MCF 10A (cell line): Measurements from ENCODE around the gene ZAP70. TPM values are rescaled to one million over a fixed set of nuclear protein-coding genes. Genes with fewer than 3 reads are reported as not detected.

ENCODE experiments used
- BruUV-seq: library from RNA; stranded (reverse); fragments of 400-500 nt; replicated peaks from 2 replicates; lab custom pipeline; 2021; lab: Mats Ljungman, UMichigan
- CTCF ChIA-PET: fragments of 300-600 bp; sonication (Branson Sonifier 250); formaldehyde crosslinking; extraction: SDS; loops from one replicate; lab custom pipeline; 2021; ENCODE audit warnings: antibody characterized with exemption, inconsistent platforms; lab: Yijun Ruan, JAX
- POLR2A ChIA-PET: fragments of 300-600, 350-650 bp; sonication (Branson Sonifier 250); formaldehyde crosslinking; extraction: SDS; loops from one replicate; lab custom pipeline; 2020; ENCODE audit warnings: antibody characterized with exemption, inconsistent platforms; lab: Yijun Ruan, JAX
- DNase-seq: peaks from one replicate; pipeline ENCODE4 v3.0.0-alpha.2; 2018; ENCODE audit not compliant: unreplicated experiment
- H3K27ac Mint-ChIP-seq: one replicate; pipeline ENCODE4 v1.8.0; 2022; ENCODE audit warnings: mild to moderate bottlenecking, low read depth, mixed read lengths; ENCODE audit not compliant: unreplicated experiment
- H3K27me3 Mint-ChIP-seq: one replicate; pipeline ENCODE4 v1.8.0; 2022; ENCODE audit warnings: mixed read lengths; ENCODE audit not compliant: insufficient read depth, unreplicated experiment
- H3K36me3 Mint-ChIP-seq: one replicate; pipeline ENCODE4 v1.8.0; 2022; ENCODE audit warnings: mild to moderate bottlenecking, moderate library complexity, mixed read lengths; ENCODE audit not compliant: insufficient read depth, unreplicated experiment
- H3K4me1 Mint-ChIP-seq: one replicate; pipeline ENCODE4 v1.8.0; 2022; ENCODE audit warnings: mixed read lengths; ENCODE audit not compliant: insufficient read depth, unreplicated experiment
- H3K4me3 Mint-ChIP-seq: one replicate; pipeline ENCODE4 v1.8.0; 2022; ENCODE audit warnings: mild to moderate bottlenecking, moderate library complexity, mixed read lengths; ENCODE audit not compliant: unreplicated experiment
- H3K9me3 Mint-ChIP-seq: one replicate; pipeline ENCODE4 v1.8.0; 2022; ENCODE audit warnings: mixed read lengths; ENCODE audit not compliant: unreplicated experiment
- CTCF ChIP-seq: fragments of 200-600 bp; IDR thresholded peaks from one replicate; pipeline ENCODE4 v1.8.0; 2022; ENCODE audit warnings: antibody characterized with exemption, mild to moderate bottlenecking; ENCODE audit not compliant: unreplicated experiment
- intact Hi-C: fragments of 100-400 bp; cut with micrococcal nuclease; formaldehyde crosslinking; loops from 2 replicates; pipeline ENCODE4 v1.14.1; 2022
- total RNA-seq: library from RNA; stranded (reverse); gene quantifications from 2 replicates; pipeline ENCODE4 v1.2.3, GENCODE V29; 2022

Gene ZAP70
- total RNA-seq, 1 experiment from 2014 or later, result not detected

GRCh38 chr2:97740590-97741182, 27.3 kb downstream of the ZAP70 start:
- BruUV-seq, result no TSS peak
- intact Hi-C loops, result no loop called here
- ChIA-PET POLR2A (no interaction called here), CTCF (interaction anchor here (0.6 to 4.4 kb wide), 11 partner anchors 10 to 574 kb away, joined by 3 to 30 read pairs (median 4); no protein-coding TSS in a partner anchor)
- H3K4me3 Mint-ChIP-seq, result no peak overlapping the region
- H3K9me3 Mint-ChIP-seq, result no peaks in the 10 kb centered on the region
- peaks cover 23% of the 10 kb centered on the region for H3K4me1 Mint-ChIP-seq
- H3K36me3 Mint-ChIP-seq, result peaks cover 9% of the 10 kb centered on the region
- no peak overlapping the region for H3K27ac Mint-ChIP-seq
- peak; percentile 61 for TF ChIP-seq CTCF
- DNase-seq, result peak; percentile 38
- no peaks in the 10 kb centered on the region for H3K27me3 Mint-ChIP-seq

- Mint-ChIP-seq H3K27ac (peak overlapping the region; percentile 57), H3K4me1 (peaks cover 28% of the 10 kb centered on the region), H3K27me3 (no peaks in the 10 kb centered on the region), H3K4me3 (no peak overlapping the region), H3K9me3 (no peaks in the 10 kb centered on the region), H3K36me3 (peaks cover 9% of the 10 kb centered on the region)
- no peak for TF ChIP-seq CTCF
- DNase-seq, result no peak
- ChIA-PET CTCF (interaction anchor here (0.7 to 4.4 kb wide), 7 partner anchors 10 to 447 kb away, joined by 3 to 30 read pairs (median 7); no protein-coding TSS in a partner anchor), POLR2A (interaction anchor here (1.3 kb wide), 1 partner anchor 12 kb away, joined by 3 read pairs; no protein-coding TSS in a partner anchor)
- BruUV-seq, result no TSS peak
- intact Hi-C loops, result no loop called here
These were observed 27.9 kb downstream of the ZAP70 start for GRCh38 chr2:97741251-97741650.

GRCh38 chr2:97741686-97742085, 28.3 kb downstream of the ZAP70 start:
- no peaks in the 10 kb centered on the region for H3K9me3 Mint-ChIP-seq
- CTCF ChIA-PET, result interaction anchor here (0.7 to 4.4 kb wide), 6 partner anchors 15 to 447 kb away, joined by 3 to 30 read pairs (median 6); no protein-coding TSS in a partner anchor

More at GRCh38 chr2:97741686-97742085, 28.3 kb downstream of the ZAP70 start:
- peaks cover 31% of the 10 kb centered on the region for H3K4me1 Mint-ChIP-seq
- POLR2A ChIA-PET, result interaction anchor here (1.3 kb wide), 1 partner anchor 12 kb away, joined by 3 read pairs; no protein-coding TSS in a partner anchor
- no peak overlapping the region for H3K4me3 Mint-ChIP-seq
- DNase-seq, result no peak
- no peak for TF ChIP-seq CTCF
- intact Hi-C loops, result no loop called here
- BruUV-seq, result no TSS peak
- H3K27me3 Mint-ChIP-seq, result no peaks in the 10 kb centered on the region
- H3K36me3 Mint-ChIP-seq, result peaks cover 9% of the 10 kb centered on the region
- H3K27ac Mint-ChIP-seq, result peak overlapping the region; percentile 57
